Measurements from ENCODE around the gene CACNA1S. TPM values are rescaled to one million over a fixed set of nuclear protein-coding genes. Genes with fewer than 3 reads are reported as not detected.

CACNA1S gene
- total and polyA plus RNA-seq, 2 experiments from 2014 or later: not detected

- H3K4me3 ChIP-seq: no peak overlapping the region
These were observed 15.0 kb downstream of the CACNA1S start for GRCh38 chr1:201096977-201097856.

DNA sequence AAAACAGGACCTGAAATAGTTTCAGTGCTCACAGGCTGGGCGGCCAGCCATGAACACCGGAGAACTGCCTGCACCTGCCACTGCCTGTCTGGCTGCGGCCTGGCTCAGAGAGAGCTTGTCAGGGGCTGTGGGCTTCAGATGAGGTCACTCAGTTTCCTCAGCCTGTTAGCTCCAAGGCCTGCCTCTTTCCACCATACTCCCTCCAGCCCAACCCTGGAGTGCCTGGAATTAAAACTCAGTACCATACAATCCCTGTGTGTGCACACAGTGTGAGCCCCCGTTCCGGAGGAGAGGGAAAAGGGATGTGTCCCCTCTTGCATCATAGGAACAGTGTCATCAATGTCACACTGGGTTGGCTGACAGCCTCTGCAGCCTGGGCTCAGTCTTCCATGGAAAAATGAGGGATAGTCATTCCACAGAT is 16.2 kb downstream of the CACNA1S start:
- H3K27me3 ChIP-seq: no peaks in the 10 kb centered on the region
- no peaks in the 10 kb centered on the region for H4K20me1 ChIP-seq (ENCODE audit: insufficient read depth, poor library complexity, severe bottlenecking)
- no peaks in the 10 kb centered on the region for H3K36me3 ChIP-seq (replicated peaks; ENCODE audit: insufficient read depth, low read depth)
- H3K4me1 ChIP-seq (ENCODE audit: insufficient read depth): no peaks in the 10 kb centered on the region
- no peak overlapping the region for H3K4me3 ChIP-seq
- no peak overlapping the region for H3K4me2 ChIP-seq
- TF ChIP-seq CTCF (IDR thresholded peaks at IDR 0.05; ENCODE audit: poor library complexity) (no peak), EZH2 (IDR thresholded peaks at IDR 0.05; ENCODE audit: borderline replicate concordance) (no peak), EZH2phosphoT487 (IDR thresholded peaks at IDR 0.05; ENCODE audit: low read depth, severe bottlenecking, unreplicated experiment) (no peak)
- DNase-seq (ENCODE audit: low spot score): no peak
- 95% methylated on average over 5 of the region's 5 CpGs for WGBS (ENCODE audit: low lambda C conversion rate, missing lambda C conversion rate)
- no peaks in the 10 kb centered on the region for H3K79me2 ChIP-seq
- no peak overlapping the region for H3K27ac ChIP-seq
- H3K9me3 ChIP-seq (ENCODE audit: low read depth): no peaks in the 10 kb centered on the region
- no peak overlapping the region for H2AFZ ChIP-seq
- H3K9me2 ChIP-seq (replicated peaks; ENCODE audit: insufficient read depth): no peaks in the 10 kb centered on the region

More at GRCh38 chr1:201096977-201097856, 15.0 kb downstream of the CACNA1S start:
- H3K27me3 ChIP-seq: no peaks in the 10 kb centered on the region
- H2AFZ ChIP-seq: no peak overlapping the region
- TF ChIP-seq EZH2 (IDR thresholded peaks at IDR 0.05; ENCODE audit: borderline replicate concordance) (no peak), EZH2phosphoT487 (IDR thresholded peaks at IDR 0.05; ENCODE audit: low read depth, severe bottlenecking, unreplicated experiment) (no peak), CTCF (IDR thresholded peaks at IDR 0.05; ENCODE audit: poor library complexity) (no peak)
- no peaks in the 10 kb centered on the region for H3K79me2 ChIP-seq
- H3K4me1 ChIP-seq (ENCODE audit: insufficient read depth): no peaks in the 10 kb centered on the region
- H4K20me1 ChIP-seq (ENCODE audit: insufficient read depth, poor library complexity, severe bottlenecking): no peaks in the 10 kb centered on the region
- H3K36me3 ChIP-seq (replicated peaks; ENCODE audit: insufficient read depth, low read depth): no peaks in the 10 kb centered on the region
- no peaks in the 10 kb centered on the region for H3K9me3 ChIP-seq (ENCODE audit: low read depth)
- no peaks in the 10 kb centered on the region for H3K9me2 ChIP-seq (replicated peaks; ENCODE audit: insufficient read depth)
- no peak overlapping the region for H3K4me2 ChIP-seq
- no peak for DNase-seq (ENCODE audit: low spot score)
- WGBS (ENCODE audit: low lambda C conversion rate, missing lambda C conversion rate): 83% methylated on average over 17 of the region's 17 CpGs
- no peak overlapping the region for H3K27ac ChIP-seq

DNA sequence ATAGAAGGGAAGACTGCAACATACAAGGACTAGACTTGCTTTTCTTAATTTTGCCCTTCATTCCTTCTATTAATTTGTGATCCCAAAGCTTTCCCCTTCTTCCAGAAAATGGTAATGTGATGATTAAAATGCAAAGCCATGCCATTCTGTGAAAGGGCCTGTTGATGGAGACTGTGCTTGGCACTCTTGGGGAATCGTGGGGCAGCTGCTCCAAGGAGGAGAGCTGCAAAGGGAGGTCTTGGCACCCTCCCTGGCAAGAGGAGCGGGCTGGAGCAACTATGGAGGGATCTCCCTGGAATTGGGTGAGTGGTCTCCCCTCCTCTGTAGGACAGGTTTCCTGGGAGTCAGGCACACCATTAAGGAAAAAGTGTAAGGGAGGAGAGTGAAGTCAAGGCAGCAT is 16.6 kb downstream of the CACNA1S start:
- no peaks in the 10 kb centered on the region for H3K79me2 ChIP-seq
- no peaks in the 10 kb centered on the region for H3K27me3 ChIP-seq
- H3K9me2 ChIP-seq (replicated peaks; ENCODE audit: insufficient read depth): no peaks in the 10 kb centered on the region
- no peak overlapping the region for H2AFZ ChIP-seq
- TF ChIP-seq EZH2phosphoT487 (IDR thresholded peaks at IDR 0.05; ENCODE audit: low read depth, severe bottlenecking, unreplicated experiment) (no peak), EZH2 (IDR thresholded peaks at IDR 0.05; ENCODE audit: borderline replicate concordance) (no peak), CTCF (IDR thresholded peaks at IDR 0.05; ENCODE audit: poor library complexity) (no peak)
- H3K4me3 ChIP-seq: no peak overlapping the region
- no peak overlapping the region for H3K27ac ChIP-seq
- DNase-seq (ENCODE audit: low spot score): no peak
- H4K20me1 ChIP-seq (ENCODE audit: insufficient read depth, poor library complexity, severe bottlenecking): no peaks in the 10 kb centered on the region
- 89% methylated on average over 2 of the region's 2 CpGs for WGBS (ENCODE audit: low lambda C conversion rate, missing lambda C conversion rate)
- H3K9me3 ChIP-seq (ENCODE audit: low read depth): no peaks in the 10 kb centered on the region
- no peaks in the 10 kb centered on the region for H3K36me3 ChIP-seq (replicated peaks; ENCODE audit: insufficient read depth, low read depth)
- H3K4me1 ChIP-seq (ENCODE audit: insufficient read depth): no peaks in the 10 kb centered on the region
- no peak overlapping the region for H3K4me2 ChIP-seq

All from hepatocyte (in vitro differentiated cells).